Esophagus muscularis mucosa (tissue), 3 donors: ENCODE data around the gene TNRC6C.

Experiments
- POLR2A ChIP-seq: fragments of 450-650 bp; IDR thresholded peaks from one replicate; pipeline ENCODE4 v1.6.1; 2017; ENCODE audit warnings: antibody characterized with exemption, moderate library complexity, mild to moderate bottlenecking, low read depth
- POLR2AphosphoS5 ChIP-seq, 2 donors: sonication (generic); formaldehyde crosslinking; IDR thresholded peaks; one replicate each; pipeline ENCODE4 v1.6.1; 2017; ENCODE audit warnings: antibody characterized with exemption in 2 of 2
- TF ChIP-seq, protein P1 (sequence below), 3 experiments: fragments of 200-600 bp in 2 of 3; fragments of 450-650 bp in 1 of 3; sonication (generic) in 2 of 3; IDR thresholded peaks; one replicate each; pipeline ENCODE4 v1.5.1; 2017 to 2019; ENCODE audit warnings: antibody characterized with exemption in 3 of 3, mild to moderate bottlenecking in 2 of 3, moderate library complexity in 1 of 3

- no peak for TF ChIP-seq POLR2A
- no peak for TF ChIP-seq POLR2AphosphoS5 (IDR thresholded peaks at IDR 0.05)
- TF ChIP-seq, protein P1, sequence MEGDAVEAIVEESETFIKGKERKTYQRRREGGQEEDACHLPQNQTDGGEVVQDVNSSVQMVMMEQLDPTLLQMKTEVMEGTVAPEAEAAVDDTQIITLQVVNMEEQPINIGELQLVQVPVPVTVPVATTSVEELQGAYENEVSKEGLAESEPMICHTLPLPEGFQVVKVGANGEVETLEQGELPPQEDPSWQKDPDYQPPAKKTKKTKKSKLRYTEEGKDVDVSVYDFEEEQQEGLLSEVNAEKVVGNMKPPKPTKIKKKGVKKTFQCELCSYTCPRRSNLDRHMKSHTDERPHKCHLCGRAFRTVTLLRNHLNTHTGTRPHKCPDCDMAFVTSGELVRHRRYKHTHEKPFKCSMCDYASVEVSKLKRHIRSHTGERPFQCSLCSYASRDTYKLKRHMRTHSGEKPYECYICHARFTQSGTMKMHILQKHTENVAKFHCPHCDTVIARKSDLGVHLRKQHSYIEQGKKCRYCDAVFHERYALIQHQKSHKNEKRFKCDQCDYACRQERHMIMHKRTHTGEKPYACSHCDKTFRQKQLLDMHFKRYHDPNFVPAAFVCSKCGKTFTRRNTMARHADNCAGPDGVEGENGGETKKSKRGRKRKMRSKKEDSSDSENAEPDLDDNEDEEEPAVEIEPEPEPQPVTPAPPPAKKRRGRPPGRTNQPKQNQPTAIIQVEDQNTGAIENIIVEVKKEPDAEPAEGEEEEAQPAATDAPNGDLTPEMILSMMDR (IDR thresholded peaks at IDR 0.05), result no peak
Observed at GRCh38 chr17:77919276-77919675, 39.2 kb upstream of the TNRC6C start.
